Measurements from ENCODE around the gene SERTAD1. TPM values are rescaled to one million over a fixed set of nuclear protein-coding genes. Genes with fewer than 3 reads are reported as not detected.
A peak's percentile ranks its signal among the peaks of the same experiment; 100 is the strongest.
"Not testable (repeated sequence)": the region's sequence is repeated elsewhere in the genome, so short reads cannot be mapped to it uniquely, and the experiment has no call there.

SERTAD1 gene
- total and polyA plus RNA-seq, 4 donors, result 13.0 to 27.8 (median 17.7) TPM

- H3K27ac ChIP-seq (ENCODE audit: low read depth in 1 of 2, low read length in 2 of 2), result no peak overlapping the region
- ATAC-seq (ENCODE audit: low FRiP score), result no peak
- no peaks in the 10 kb centered on the region for H3K4me1 ChIP-seq (ENCODE audit: control insufficient read depth in 1 of 2, insufficient read depth in 2 of 2, low read length in 2 of 2)
Measured at GRCh38 chr19:40414542-40415535, 11.0 kb downstream of the SERTAD1 start.

GRCh38 chr19:40413291-40413845, 12.4 kb downstream of the SERTAD1 start, which contains the start of gene PRX:
TSS of gene PRX (minus strand) at chr19:40413378. CDS start at chr19:40407932, 5,446 bp downstream.
- Histone ChIP-seq H3K4me3 (ENCODE audit: low read length in 2 of 2) (no peak within 1 kb of the TSS), H3K27me3 (ENCODE audit: control insufficient read depth in 1 of 2, insufficient read depth in 2 of 2, low read length in 1 of 2) (no peaks in the 10 kb centered on the region), H3K9me3 (ENCODE audit: control insufficient read depth, low read length) (no peaks in the 10 kb centered on the region), H3K36me3 (ENCODE audit: control insufficient read depth in 1 of 2, insufficient read depth in 2 of 2, low read length in 1 of 2) (no peaks in the 10 kb centered on the region), H3K27ac (ENCODE audit: low read depth in 1 of 2, low read length in 2 of 2) (no peak within 1 kb of the TSS), H3K4me1 (ENCODE audit: control insufficient read depth in 1 of 2, insufficient read depth in 2 of 2, low read length in 2 of 2) (no peaks in the 10 kb centered on the region)
- DNase-seq (no peak), ATAC-seq (ENCODE audit: low FRiP score) (no peak)
- 35 to 39% methylated on average over 17 to 18 of the region's 18 CpGs for WGBS, 2 donors
- intact Hi-C loops (cut with DNase I), result no loop called here

More at GRCh38 chr19:40414542-40415535, 11.0 kb downstream of the SERTAD1 start:
- intact Hi-C loops (cut with DNase I), result no loop called here
- no peaks in the 10 kb centered on the region for H3K27me3 ChIP-seq (ENCODE audit: control insufficient read depth in 1 of 2, insufficient read depth in 2 of 2, low read length in 1 of 2)
- 66 to 71% methylated on average over 21 of the region's 21 CpGs for WGBS, 2 donors
- no peaks in the 10 kb centered on the region for H3K36me3 ChIP-seq (ENCODE audit: control insufficient read depth in 1 of 2, insufficient read depth in 2 of 2, low read length in 1 of 2)
- no peaks in the 10 kb centered on the region for H3K9me3 ChIP-seq (ENCODE audit: control insufficient read depth, low read length)
- DNase-seq, result no peak
- no peak overlapping the region for H3K4me3 ChIP-seq (ENCODE audit: low read length in 2 of 2)

- no peak overlapping the region for H3K4me3 ChIP-seq (ENCODE audit: low read length in 2 of 2)
- no peak for DNase-seq
- no peaks in the 10 kb centered on the region for H3K9me3 ChIP-seq (ENCODE audit: control insufficient read depth, low read length)
- no peak overlapping the region for H3K27ac ChIP-seq (ENCODE audit: low read depth in 1 of 2, low read length in 2 of 2)
- no peak for ATAC-seq (ENCODE audit: low FRiP score)
- H3K27me3 ChIP-seq (ENCODE audit: control insufficient read depth in 1 of 2, insufficient read depth in 2 of 2, low read length in 1 of 2), result no peaks in the 10 kb centered on the region
- WGBS, 2 donors, result 72 to 81% methylated on average over 4 of the region's 4 CpGs
- H3K36me3 ChIP-seq (ENCODE audit: control insufficient read depth in 1 of 2, insufficient read depth in 2 of 2, low read length in 1 of 2), result no peaks in the 10 kb centered on the region
- intact Hi-C loops (cut with DNase I), result no loop called here
- no peaks in the 10 kb centered on the region for H3K4me1 ChIP-seq (ENCODE audit: control insufficient read depth in 1 of 2, insufficient read depth in 2 of 2, low read length in 2 of 2)
Measured at GRCh38 chr19:40412866-40413265, 12.9 kb downstream of the SERTAD1 start.

GRCh38 chr19:40411958-40412499, 13.8 kb downstream of the SERTAD1 start:
- Histone ChIP-seq H3K4me1 (ENCODE audit: control insufficient read depth in 1 of 2, insufficient read depth in 2 of 2, low read length in 2 of 2) (no peaks in the 10 kb centered on the region), H3K27me3 (ENCODE audit: control insufficient read depth in 1 of 2, insufficient read depth in 2 of 2, low read length in 1 of 2) (no peaks in the 10 kb centered on the region), H3K9me3 (ENCODE audit: control insufficient read depth, low read length) (no peaks in the 10 kb centered on the region), H3K27ac (ENCODE audit: low read depth in 1 of 2, low read length in 2 of 2) (no peak overlapping the region), H3K36me3 (ENCODE audit: control insufficient read depth in 1 of 2, insufficient read depth in 2 of 2, low read length in 1 of 2) (no peaks in the 10 kb centered on the region), H3K4me3 (ENCODE audit: low read length in 2 of 2) (no peak overlapping the region)
- DNase-seq (no peak), ATAC-seq (ENCODE audit: low FRiP score) (no peak)
- 82 to 85% methylated on average over 8 of the region's 8 CpGs for WGBS, 2 donors
- intact Hi-C loops (cut with DNase I), result no loop called here

GRCh38 chr19:40411125-40411842, 14.5 kb downstream of the SERTAD1 start:
- Histone ChIP-seq H3K36me3 (ENCODE audit: control insufficient read depth in 1 of 2, insufficient read depth in 2 of 2, low read length in 1 of 2) (no peaks in the 10 kb centered on the region), H3K27ac (ENCODE audit: low read depth in 1 of 2, low read length in 2 of 2) (no peak overlapping the region), H3K4me3 (ENCODE audit: low read length in 2 of 2) (no peak overlapping the region), H3K4me1 (ENCODE audit: control insufficient read depth in 1 of 2, insufficient read depth in 2 of 2, low read length in 2 of 2) (no peaks in the 10 kb centered on the region), H3K9me3 (ENCODE audit: control insufficient read depth, low read length) (no peaks in the 10 kb centered on the region), H3K27me3 (ENCODE audit: control insufficient read depth in 1 of 2, insufficient read depth in 2 of 2, low read length in 1 of 2) (no peaks in the 10 kb centered on the region)
- DNase-seq (no peak), ATAC-seq (ENCODE audit: low FRiP score) (peak; percentile 19)
- WGBS, 2 donors, result 57 to 58% methylated on average over 16 of the region's 16 CpGs
- intact Hi-C loops (cut with DNase I), result no loop called here

GRCh38 chr19:40410030-40410389, 15.8 kb downstream of the SERTAD1 start:
- WGBS, 2 donors, result 83 to 84% methylated on average over 9 of the region's 9 CpGs
- intact Hi-C loops (cut with DNase I), result no loop called here
- DNase-seq, result no peak
- H3K9me3 ChIP-seq (ENCODE audit: control insufficient read depth, low read length), result no peaks in the 10 kb centered on the region
- no peaks in the 10 kb centered on the region for H3K27me3 ChIP-seq (ENCODE audit: control insufficient read depth in 1 of 2, insufficient read depth in 2 of 2, low read length in 1 of 2)
- no peaks in the 10 kb centered on the region for H3K36me3 ChIP-seq (ENCODE audit: control insufficient read depth in 1 of 2, insufficient read depth in 2 of 2, low read length in 1 of 2)
- H3K4me1 ChIP-seq (ENCODE audit: control insufficient read depth in 1 of 2, insufficient read depth in 2 of 2, low read length in 2 of 2), result no peaks in the 10 kb centered on the region
- no peak for ATAC-seq (ENCODE audit: low FRiP score)
- no peak overlapping the region for H3K27ac ChIP-seq (ENCODE audit: low read depth in 1 of 2, low read length in 2 of 2)
- H3K4me3 ChIP-seq (ENCODE audit: low read length in 2 of 2), result no peak overlapping the region

- H3K27me3 ChIP-seq (ENCODE audit: control insufficient read depth in 1 of 2, insufficient read depth in 2 of 2, low read length in 1 of 2); ATAC-seq (ENCODE audit: low FRiP score); H3K4me1 ChIP-seq (ENCODE audit: control insufficient read depth in 1 of 2, insufficient read depth in 2 of 2, low read length in 2 of 2); H3K4me3 ChIP-seq (ENCODE audit: low read length in 2 of 2); intact Hi-C loops (cut with DNase I); H3K36me3 ChIP-seq (ENCODE audit: control insufficient read depth in 1 of 2, insufficient read depth in 2 of 2, low read length in 1 of 2); DNase-seq; H3K27ac ChIP-seq (ENCODE audit: low read depth in 1 of 2, low read length in 2 of 2); H3K9me3 ChIP-seq (ENCODE audit: control insufficient read depth, low read length): not testable (repeated sequence)
- WGBS, 2 donors, result 76 to 80% methylated on average over 8 of the region's 8 CpGs
Measured at GRCh38 chr19:40408598-40408925, 17.2 kb downstream of the SERTAD1 start.

GRCh38 chr19:40407714-40408597, 17.8 kb downstream of the SERTAD1 start:
- intact Hi-C loops (cut with DNase I), result no loop called here
- Histone ChIP-seq H3K36me3 (ENCODE audit: control insufficient read depth in 1 of 2, insufficient read depth in 2 of 2, low read length in 1 of 2) (no peaks in the 10 kb centered on the region), H3K4me3 (ENCODE audit: low read length in 2 of 2) (no peak overlapping the region), H3K4me1 (ENCODE audit: control insufficient read depth in 1 of 2, insufficient read depth in 2 of 2, low read length in 2 of 2) (no peaks in the 10 kb centered on the region), H3K9me3 (ENCODE audit: control insufficient read depth, low read length) (no peaks in the 10 kb centered on the region), H3K27me3 (ENCODE audit: control insufficient read depth in 1 of 2, insufficient read depth in 2 of 2, low read length in 1 of 2) (no peaks in the 10 kb centered on the region), H3K27ac (ENCODE audit: low read depth in 1 of 2, low read length in 2 of 2) (no peak overlapping the region)
- no peak for DNase-seq
- ATAC-seq (ENCODE audit: low FRiP score), result no peak
- 62 to 67% methylated on average over 22 of the region's 22 CpGs for WGBS, 2 donors
